Gastrocnemius medialis (tissue), 4 donors: ENCODE measurements around the gene CDK5RAP3. TPM values are rescaled to one million over a fixed set of nuclear protein-coding genes. Genes with fewer than 3 reads are reported as not detected.
A peak's percentile ranks its signal among the peaks of the same experiment; 100 is the strongest.

Experiments
- ATAC-seq, 2 donors: fragments of 150-250 bp; one replicate each; pipeline ENCODE4 v1.9.1; 2016
- DNase-seq, 2 donors: peaks; one replicate each; pipeline ENCODE4 v3.0.0-alpha.2; 2019
- H3K27ac ChIP-seq, 4 donors: fragments of 200-600 bp; sonication (generic); 1 replicate in 1 of 4; 2 replicates in 3 of 4; pipeline ENCODE4 v1.5.1; 2016 to 2018; ENCODE audit warnings: mild to moderate bottlenecking in 2 of 4, moderate library complexity in 1 of 4
- H3K27me3 ChIP-seq, 3 donors: fragments of 200-600 bp; sonication (generic) in 2 of 3; 1 replicate in 1 of 3; 2 replicates in 2 of 3; pipeline versions ENCODE4 v1.5.1 to v1.6.0; 2016 to 2019; ENCODE audit warnings: mild to moderate bottlenecking in 1 of 3, moderate library complexity in 1 of 3
- H3K36me3 ChIP-seq, 2 donors: fragments of 200-600 bp; sonication (generic) in 1 of 2; one replicate each; pipeline ENCODE4 v1.5.1; 2017 to 2018
- H3K4me1 ChIP-seq, 2 donors: fragments of 200-600 bp; sonication (generic) in 1 of 2; one replicate each; pipeline ENCODE4 v1.5.1; 2016 to 2017; ENCODE audit warnings: mild to moderate bottlenecking in 2 of 2
- H3K4me3 ChIP-seq, 4 donors: fragments of 200-600 bp; sonication (generic) in 3 of 4; 1 replicate in 1 of 4; 2 replicates in 3 of 4; pipeline ENCODE4 v1.5.1; 2016 to 2019; ENCODE audit warnings: mild to moderate bottlenecking in 2 of 4
- H3K9me3 ChIP-seq, 3 donors: fragments of 200-600 bp; sonication (generic) in 2 of 3; 1 replicate in 1 of 3; 2 replicates in 2 of 3; pipeline ENCODE4 v1.5.1; 2016 to 2019
- POLR2A ChIP-seq, 2 donors: fragments of 450-650 bp; IDR thresholded peaks; one replicate each; pipeline ENCODE4 v1.6.1; 2017; ENCODE audit warnings: antibody characterized with exemption in 2 of 2, mild to moderate bottlenecking in 2 of 2, moderate library complexity in 2 of 2
- in situ Hi-C, 4 donors: fragments of 200-750 bp; cut with MboI; loops; one replicate each; pipeline versions ENCODE4 v1.15.0 to v1.8.0; 2017; ENCODE audit warnings: low sequenced_read_pairs in 4 of 4
- intact Hi-C: fragments of 100-400 bp; cut with DNase I; formaldehyde crosslinking; loops from one replicate; pipeline ENCODE4 v1.15.1; 2023; ENCODE audit warnings: low total_unique reads
- total RNA-seq, 4 donors: library from RNA; depleted of rRNA; stranded (reverse); fragments of >200 nt; gene quantifications; one replicate each; pipeline versions ENCODE4 v1.1.0 to v1.2.3, GENCODE V29; 2016
- TF ChIP-seq, protein P1 (sequence below), 5 experiments: fragments of 450-650 bp in 3 of 5; fragments of 200-600 bp in 2 of 5; sonication (generic) in 2 of 5; IDR thresholded peaks in 4 of 5; conservative IDR thresholded peaks in 1 of 5; 1 replicate in 4 of 5; 2 replicates in 1 of 5; pipeline ENCODE4 v1.5.1; 2016 to 2019; ENCODE audit warnings: antibody characterized with exemption in 5 of 5, mild to moderate bottlenecking in 3 of 5, moderate library complexity in 3 of 5

Gene CDK5RAP3
- total RNA-seq, 4 donors from 2014 or later, result 14.2 to 35.9 (median 27.8) TPM

DNA sequence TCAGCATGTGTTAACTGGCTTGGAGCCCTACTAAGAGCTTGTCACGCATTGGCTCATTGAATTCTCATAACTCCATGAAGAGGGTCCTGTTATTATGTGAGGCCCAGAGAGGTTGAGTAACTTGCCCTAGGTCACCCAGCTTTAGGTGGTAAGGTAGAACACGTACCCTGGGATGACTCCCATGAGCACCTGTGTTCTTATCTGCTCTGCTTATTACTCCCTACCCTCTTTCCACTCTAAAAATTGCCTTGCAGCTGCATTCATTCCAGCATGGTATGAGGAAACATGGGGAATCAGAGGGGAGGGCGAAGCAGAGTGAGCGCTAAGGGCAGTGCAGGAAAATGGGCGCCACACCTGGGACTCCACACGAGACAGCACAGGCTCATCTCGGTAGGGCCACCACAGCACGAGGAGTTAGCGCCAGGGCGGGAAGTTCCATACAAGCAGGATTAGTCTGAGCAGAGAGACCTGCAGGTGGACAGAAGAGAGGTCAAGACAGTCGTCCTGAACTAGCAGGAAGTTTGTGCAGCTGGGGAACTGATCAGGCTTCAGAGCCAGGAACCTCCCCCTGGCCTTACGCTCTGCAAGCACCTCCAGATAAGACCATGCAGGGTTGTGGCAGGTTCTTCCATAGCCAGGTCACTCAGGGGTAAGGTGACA lies 56.5 kb downstream of the CDK5RAP3 start:
- in situ Hi-C loops (loop anchor here in 2 of 4 donors (5.0 kb wide), 2 partner anchors 45 to 100 kb away; no protein-coding TSS in a partner anchor), intact Hi-C loops (loop anchor here (5.0 kb wide), 2 partner anchors 130 to 590 kb away; partner anchors contain the start of genes HOXB8 and SP2)
- no peak for TF ChIP-seq POLR2A (IDR thresholded peaks at IDR 0.05)
- TF ChIP-seq, protein P1, sequence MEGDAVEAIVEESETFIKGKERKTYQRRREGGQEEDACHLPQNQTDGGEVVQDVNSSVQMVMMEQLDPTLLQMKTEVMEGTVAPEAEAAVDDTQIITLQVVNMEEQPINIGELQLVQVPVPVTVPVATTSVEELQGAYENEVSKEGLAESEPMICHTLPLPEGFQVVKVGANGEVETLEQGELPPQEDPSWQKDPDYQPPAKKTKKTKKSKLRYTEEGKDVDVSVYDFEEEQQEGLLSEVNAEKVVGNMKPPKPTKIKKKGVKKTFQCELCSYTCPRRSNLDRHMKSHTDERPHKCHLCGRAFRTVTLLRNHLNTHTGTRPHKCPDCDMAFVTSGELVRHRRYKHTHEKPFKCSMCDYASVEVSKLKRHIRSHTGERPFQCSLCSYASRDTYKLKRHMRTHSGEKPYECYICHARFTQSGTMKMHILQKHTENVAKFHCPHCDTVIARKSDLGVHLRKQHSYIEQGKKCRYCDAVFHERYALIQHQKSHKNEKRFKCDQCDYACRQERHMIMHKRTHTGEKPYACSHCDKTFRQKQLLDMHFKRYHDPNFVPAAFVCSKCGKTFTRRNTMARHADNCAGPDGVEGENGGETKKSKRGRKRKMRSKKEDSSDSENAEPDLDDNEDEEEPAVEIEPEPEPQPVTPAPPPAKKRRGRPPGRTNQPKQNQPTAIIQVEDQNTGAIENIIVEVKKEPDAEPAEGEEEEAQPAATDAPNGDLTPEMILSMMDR (IDR thresholded peaks at IDR 0.05 in 4 of 5, conservative IDR thresholded peaks at IDR 0.05 in 1 of 5), result no peak
- Histone ChIP-seq H3K27me3 (no peaks in the 10 kb centered on the region), H3K4me3 (no peak overlapping the region), H3K36me3 (peaks cover 0 to 5% of the 10 kb centered on the region in 2 donors), H3K9me3 (no peaks in the 10 kb centered on the region), H3K27ac (peak overlapping the region in 2 of 4 donors; percentile 79 to 89), H3K4me1 (peaks cover 33 to 39% of the 10 kb centered on the region in 2 donors)
- DNase-seq, result no peak
- ATAC-seq, result no peak

DNA sequence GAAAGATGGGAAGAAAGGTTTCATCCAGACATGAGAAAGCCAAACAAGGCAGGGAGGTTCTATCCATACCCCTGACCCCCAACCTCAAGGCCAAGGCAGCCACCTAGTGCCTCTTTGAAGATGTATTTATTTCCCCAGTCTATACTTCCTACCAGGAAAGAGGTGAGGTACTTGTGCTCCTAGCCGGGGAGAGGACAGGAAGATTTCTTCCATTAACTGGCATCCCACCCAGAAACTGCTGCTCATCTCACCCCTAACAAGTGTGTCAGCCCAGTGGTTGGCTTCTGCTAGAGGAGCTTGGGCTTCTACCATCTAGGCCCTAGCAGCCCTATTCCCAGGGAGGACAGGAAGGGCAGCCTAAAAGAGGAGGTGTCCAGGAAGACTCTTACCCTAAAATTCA lies 57.8 kb downstream of the CDK5RAP3 start:
- Histone ChIP-seq H3K4me3 (no peak overlapping the region), H3K36me3 (peaks cover 0 to 9% of the 10 kb centered on the region in 2 donors), H3K4me1 (peaks cover 27 to 32% of the 10 kb centered on the region in 2 donors), H3K9me3 (no peaks in the 10 kb centered on the region), H3K27me3 (no peaks in the 10 kb centered on the region), H3K27ac (no peak overlapping the region)
- TF ChIP-seq, protein P1 (IDR thresholded peaks at IDR 0.05 in 4 of 5, conservative IDR thresholded peaks at IDR 0.05 in 1 of 5), result no peak
- TF ChIP-seq POLR2A (IDR thresholded peaks at IDR 0.05), result no peak
- no peak for DNase-seq
- ATAC-seq, result no peak
- intact Hi-C loops (loop anchor here (5.0 kb wide), 2 partner anchors 131 to 589 kb away; partner anchors contain the start of genes HOXB8 and SP2), in situ Hi-C loops (loop anchor here in 2 of 4 donors (5.0 kb wide), 2 partner anchors 44 to 99 kb away; no protein-coding TSS in a partner anchor)

DNA sequence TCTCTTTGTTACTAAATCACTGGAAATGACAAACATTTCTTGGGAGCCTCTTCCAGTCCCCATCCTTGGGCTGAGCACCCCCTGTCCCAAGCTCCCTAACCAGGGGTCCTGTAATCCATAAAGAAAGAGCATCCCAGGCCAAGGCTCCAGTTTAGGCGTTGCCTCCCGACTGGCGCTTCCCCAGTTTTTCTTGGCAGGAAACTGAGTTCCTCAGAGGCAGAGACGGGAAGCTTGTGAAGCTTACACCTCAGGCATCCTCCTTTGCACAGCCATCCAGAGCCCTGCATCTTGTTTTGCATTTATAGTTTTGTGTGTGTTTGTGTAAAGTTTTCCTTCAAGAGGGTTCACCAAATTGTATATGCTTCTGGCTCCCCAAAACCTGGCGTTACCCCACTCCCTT lies 59.6 kb downstream of the CDK5RAP3 start:
- TF ChIP-seq, protein P1 (IDR thresholded peaks at IDR 0.05 in 4 of 5, conservative IDR thresholded peaks at IDR 0.05 in 1 of 5), result no peak
- no peak for TF ChIP-seq POLR2A (IDR thresholded peaks at IDR 0.05)
- no peaks in the 10 kb centered on the region for H3K9me3 ChIP-seq
- peaks cover 0 to 9% of the 10 kb centered on the region in 2 donors for H3K36me3 ChIP-seq
- intact Hi-C loops, result no loop called here
- H3K4me3 ChIP-seq, result no peak overlapping the region
- H3K4me1 ChIP-seq, result peaks cover 16 to 19% of the 10 kb centered on the region in 2 donors
- no peak for ATAC-seq
- DNase-seq, result no peak
- no peak overlapping the region for H3K27ac ChIP-seq
- in situ Hi-C loops, result loop anchor here in 2 of 4 donors (5.0 kb wide), 1 partner anchor 42 kb away; no protein-coding TSS in a partner anchor
- no peaks in the 10 kb centered on the region for H3K27me3 ChIP-seq

Other genes starting within 250 kb of the CDK5RAP3 start
- gene TBX21, start 237.9 kb upstream of the CDK5RAP3 start, total RNA-seq, result 1 to 10 TPM in 1 of 4 donors, under 1 TPM in 1, not detected in 2; 0.98 to 3.3 TPM
- 1 to 10 TPM in 3 of 4 donors, under 1 TPM in 1; 0.89 to 4.6 (median 1.6) TPM for gene OSBPL7, start 149.3 kb upstream of the CDK5RAP3 start, total RNA-seq
- gene MRPL10, start 139.6 kb upstream of the CDK5RAP3 start, total RNA-seq, result 10 to 100 TPM; 38.6 to 76.5 (median 49.6) TPM
- gene LRRC46, start 139.4 kb upstream of the CDK5RAP3 start, total RNA-seq, result under 1 TPM in 1 of 4 donors, not detected in 3; 0.20 TPM
- 10 to 100 TPM; 11.0 to 22.3 (median 16.8) TPM for gene SCRN2, start 129.8 kb upstream of the CDK5RAP3 start, total RNA-seq
- under 1 TPM in 1 of 4 donors, not detected in 3; 0.16 TPM for gene SP6, start 120.0 kb upstream of the CDK5RAP3 start, total RNA-seq
- gene SP2, start 74.9 kb upstream of the CDK5RAP3 start, total RNA-seq, result 10 to 100 TPM in 1 of 4 donors, 1 to 10 TPM in 3; 5.5 to 28.6 (median 7.0) TPM
- 10 to 100 TPM; 27.9 to 64.0 (median 41.5) TPM for gene PNPO, start 29.5 kb upstream of the CDK5RAP3 start, total RNA-seq
- under 1 TPM in 1 of 4 donors, not detected in 3; 0.87 TPM for gene PRR15L, start 13.2 kb upstream of the CDK5RAP3 start, total RNA-seq
- 10 to 100 TPM; 40.5 to 76.9 (median 52.8) TPM for gene COPZ2, start 66.7 kb downstream of the CDK5RAP3 start, total RNA-seq
- gene NFE2L1, start 77.2 kb downstream of the CDK5RAP3 start, total RNA-seq, result 1,000 to 10,000 TPM in 2 of 4 donors, 100 to 1,000 TPM in 2; 622 to 1,180 (median 1,000) TPM
- gene CBX1, start 130.4 kb downstream of the CDK5RAP3 start, total RNA-seq, result 10 to 100 TPM; 26.0 to 34.1 (median 27.7) TPM
- gene SNX11, start 136.7 kb downstream of the CDK5RAP3 start, total RNA-seq, result 10 to 100 TPM in 2 of 4 donors, 1 to 10 TPM in 2; 7.3 to 16.3 (median 9.6) TPM